ENCODE data around the gene MET. TPM values are rescaled to one million over a fixed set of nuclear protein-coding genes. Genes with fewer than 3 reads are reported as not detected.
"Not testable (repeated sequence)": the region's sequence is repeated elsewhere in the genome, so short reads cannot be mapped to it uniquely, and the experiment has no call there.

Gene MET
- 133 and 149 TPM in 2 replicates for total RNA-seq (2014; rRNA removed)
- 34.3 TPM for polyA plus RNA-seq (2012)

DNA sequence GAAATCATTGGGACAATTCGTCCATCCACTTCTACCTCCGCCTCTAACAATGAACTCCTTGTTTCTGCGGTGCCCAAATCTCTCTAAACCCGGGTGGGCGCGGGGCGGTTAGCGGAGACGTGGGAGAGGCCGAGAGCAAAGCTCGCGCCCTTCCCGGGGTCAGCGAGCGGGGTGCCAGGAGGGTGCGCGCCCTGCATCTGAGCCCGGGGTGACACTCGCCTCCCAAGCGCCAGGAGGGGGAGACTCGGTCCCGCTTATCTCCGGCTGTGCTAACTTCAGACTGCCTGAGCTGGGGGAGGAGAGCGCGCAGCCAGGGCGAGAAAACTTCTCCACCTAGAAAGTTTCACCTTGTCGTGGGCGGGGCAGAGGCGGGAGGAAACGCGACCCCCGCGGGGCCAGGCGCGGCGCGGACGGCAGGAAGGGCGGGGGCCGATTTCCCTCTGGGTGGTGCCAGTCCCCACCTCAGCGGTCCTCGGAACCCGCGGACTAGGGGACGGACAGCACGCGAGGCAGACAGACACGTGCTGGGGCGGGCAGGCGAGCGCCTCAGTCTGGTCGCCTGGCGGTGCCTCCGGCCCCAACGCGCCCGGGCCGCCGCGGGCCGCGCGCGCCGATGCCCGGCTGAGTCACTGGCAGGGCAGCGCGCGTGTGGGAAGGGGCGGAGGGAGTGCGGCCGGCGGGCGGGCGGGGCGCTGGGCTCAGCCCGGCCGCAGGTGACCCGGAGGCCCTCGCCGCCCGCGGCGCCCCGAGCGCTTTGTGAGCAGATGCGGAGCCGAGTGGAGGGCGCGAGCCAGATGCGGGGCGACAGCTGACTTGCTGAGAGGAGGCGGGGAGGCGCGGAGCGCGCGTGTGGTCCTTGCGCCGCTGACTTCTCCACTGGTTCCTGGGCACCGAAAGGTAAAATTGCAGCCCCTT is at the start of gene MET:
MET (plus strand) TSS at position 516 of the 915 bp plus-strand sequence. CDS start 26,889 bp downstream, outside the sequence.
- peak; percentile 93 for DNase-seq (ENCODE audit: low read depth)

- DNase-seq (ENCODE audit: low read depth) = no peak
Observed at GRCh38 chr7:116626886-116627285, 45.1 kb upstream of the MET start.

- DNase-seq (ENCODE audit: low read depth) = peak; percentile 69
Observed at GRCh38 chr7:116629051-116629463, 42.9 kb upstream of the MET start.

DNA sequence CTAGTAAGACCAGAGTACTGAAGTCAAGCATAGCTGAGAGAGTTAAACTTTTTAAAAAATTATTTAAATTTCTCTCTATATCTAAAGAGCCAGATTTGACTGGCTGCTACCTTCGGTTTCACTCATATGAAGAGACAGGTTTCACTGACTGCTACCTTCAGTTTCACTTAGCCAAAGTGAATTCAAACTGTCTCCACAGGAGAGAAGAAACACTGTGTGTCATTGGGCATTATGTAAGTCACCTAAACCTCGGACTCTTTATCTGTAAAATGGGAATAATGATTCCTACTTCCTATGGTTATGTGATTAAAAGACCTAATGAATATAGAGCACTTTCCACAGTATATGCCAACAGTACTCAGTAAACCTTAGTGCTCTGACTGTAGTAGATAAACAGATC is 41.6 kb upstream of the MET start:
- DNase-seq (ENCODE audit: low read depth) = no peak

GRCh38 chr7:116630932-116631671 is 40.9 kb upstream of the MET start:
- DNase-seq (ENCODE audit: low read depth) = peak; percentile 99

DNA sequence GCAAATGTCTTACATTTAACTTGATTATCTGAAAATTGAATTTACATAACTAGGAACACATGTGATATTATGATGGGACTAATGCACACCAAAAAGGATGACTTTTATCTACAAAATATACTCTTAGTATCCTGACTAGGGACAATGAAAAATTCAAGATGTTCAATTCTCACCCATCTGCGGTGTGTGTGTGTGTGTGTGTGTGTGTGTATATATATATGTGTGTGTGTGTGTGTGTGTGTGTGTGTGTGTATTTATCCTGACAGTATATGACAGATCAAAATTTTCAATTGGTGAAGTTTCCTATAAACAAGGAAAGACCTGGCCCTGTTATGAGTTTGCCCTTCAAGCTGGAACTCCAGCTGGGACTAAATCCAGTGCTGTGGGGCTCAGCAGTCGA is 40.3 kb upstream of the MET start:
- no peak for DNase-seq (ENCODE audit: low read depth)

DNA sequence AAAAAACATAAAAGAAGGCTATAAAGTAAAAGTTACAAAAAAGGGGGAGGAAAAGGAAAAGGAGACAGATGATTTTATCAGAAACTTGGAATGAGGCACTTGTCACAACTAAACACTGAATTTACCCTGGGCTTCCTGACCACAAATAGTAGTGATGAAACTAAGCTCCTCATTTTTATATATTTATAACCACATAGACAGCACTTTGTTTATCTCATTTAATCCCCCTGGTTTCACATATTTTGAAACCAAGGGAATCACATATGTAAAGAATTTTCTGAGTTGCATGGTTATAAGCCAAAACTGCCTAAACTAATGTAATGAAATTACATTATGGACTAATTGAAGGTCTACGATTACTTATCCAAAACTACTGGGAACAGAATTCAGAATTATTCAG is 39.6 kb upstream of the MET start:
- peak; percentile 39 for DNase-seq (ENCODE audit: low read depth)

DNA sequence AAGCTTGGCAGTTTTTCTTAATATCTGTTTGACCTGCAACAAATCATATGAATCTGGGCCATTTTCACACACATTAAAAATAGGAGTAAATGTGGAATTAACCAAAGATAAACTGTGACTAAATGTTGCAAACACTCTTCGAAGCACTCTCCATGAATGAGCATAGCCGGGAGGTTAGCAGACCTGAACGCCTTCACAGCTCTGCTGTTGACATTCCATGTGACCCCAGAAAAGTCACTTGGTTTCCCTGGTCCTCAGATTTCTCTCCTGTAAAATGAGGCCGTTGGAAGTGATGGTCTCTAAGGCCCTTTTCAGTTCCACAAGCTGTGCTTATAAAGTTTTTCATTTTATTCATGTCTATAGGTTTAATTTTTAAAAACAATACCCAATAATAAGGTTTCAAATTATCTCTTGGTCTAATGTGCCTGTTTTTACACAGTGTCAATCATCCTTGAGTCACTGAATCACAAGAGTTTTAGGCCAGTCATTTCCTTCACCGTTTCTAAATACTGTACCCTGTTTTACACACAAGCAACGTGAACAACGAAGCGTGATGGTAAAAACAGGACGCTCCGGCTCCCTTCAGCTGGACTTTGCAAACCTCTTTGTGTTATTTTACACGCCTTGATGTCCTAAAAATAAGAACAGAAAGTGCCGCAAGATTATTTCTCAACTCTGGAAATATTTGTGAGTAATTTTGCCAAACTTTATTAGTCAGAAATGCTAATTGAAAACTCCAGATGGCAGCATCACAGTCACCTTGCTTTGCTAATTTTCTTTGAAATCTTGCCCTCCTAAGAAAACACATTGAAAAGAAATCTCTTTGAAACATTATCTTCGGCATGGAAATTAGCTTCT is 38.6 kb upstream of the MET start:
- peak; percentile 84 for DNase-seq (ENCODE audit: low read depth)

- no peak for DNase-seq (ENCODE audit: low read depth)
Observed at GRCh38 chr7:116636997-116637396, 35.0 kb upstream of the MET start.

DNA sequence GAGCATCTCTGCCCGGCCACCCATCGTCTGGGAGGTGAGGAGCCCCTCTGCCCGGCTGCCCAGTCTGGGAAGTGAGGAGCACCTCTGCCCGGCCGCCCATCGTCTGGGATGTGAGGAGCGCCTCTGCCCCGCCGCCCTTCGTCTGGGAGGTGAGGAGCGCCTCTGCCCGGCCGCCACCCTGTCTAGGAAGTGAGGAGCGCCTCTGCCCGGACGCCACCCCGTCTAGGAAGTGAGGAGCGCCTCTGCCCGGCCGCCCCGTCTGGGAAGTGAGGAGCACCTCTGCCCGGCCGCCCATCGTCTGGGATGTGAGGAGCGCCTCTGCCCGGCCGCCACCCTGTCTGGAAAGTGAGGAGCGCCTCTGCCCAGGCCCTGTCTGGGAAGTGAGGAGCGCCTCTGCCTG is 33.4 kb upstream of the MET start:
- not testable (repeated sequence) for DNase-seq (ENCODE audit: low read depth)

GRCh38 chr7:116641551-116642153 is 30.3 kb upstream of the MET start:
- no peak for DNase-seq (ENCODE audit: low read depth)

GRCh38 chr7:116643148-116643547 is 28.8 kb upstream of the MET start:
- DNase-seq (ENCODE audit: low read depth) = not testable (repeated sequence)

DNA sequence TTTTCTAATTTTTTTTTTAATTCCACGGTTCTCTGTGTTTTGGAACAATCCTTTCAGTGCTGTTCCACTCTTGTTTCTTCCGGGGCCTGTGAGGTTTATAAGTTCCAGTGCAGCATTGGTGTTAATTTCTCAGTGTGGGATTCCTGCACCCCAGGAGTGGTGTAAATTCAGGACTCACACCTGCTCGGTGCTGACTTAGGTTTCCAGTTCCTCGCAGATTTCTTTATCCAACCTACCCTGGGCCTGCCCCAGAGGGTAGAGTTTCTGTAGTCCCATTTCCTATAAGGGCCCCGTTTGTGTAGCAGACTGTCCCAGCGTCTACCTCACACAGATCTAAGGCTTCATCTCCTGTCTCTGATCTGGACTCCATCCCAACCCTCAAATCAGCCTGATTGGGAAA is 27.4 kb upstream of the MET start:
- no peak for DNase-seq (ENCODE audit: low read depth)

- DNase-seq (ENCODE audit: low read depth) = no peak
Observed at GRCh38 chr7:116647290-116647689, 24.7 kb upstream of the MET start.

DNA sequence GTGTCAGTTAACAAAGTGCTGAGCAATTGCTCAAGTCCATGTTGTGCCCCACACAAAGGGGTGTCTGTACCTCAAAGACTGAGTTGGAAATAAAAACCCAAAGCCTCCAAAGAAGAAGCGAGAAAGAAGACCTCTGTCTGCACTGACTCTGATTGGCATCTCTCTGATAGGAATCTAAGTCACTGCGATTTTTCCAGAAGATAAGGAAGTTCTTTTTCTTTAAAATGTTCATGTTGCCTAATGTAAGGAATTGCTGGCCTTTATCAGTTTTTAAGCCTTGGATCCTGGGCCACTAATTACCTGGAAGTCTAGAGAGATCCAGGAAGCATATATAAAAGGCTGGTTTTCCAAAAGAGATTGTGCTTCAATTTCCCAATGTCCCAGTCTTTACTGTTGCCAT is 24.1 kb upstream of the MET start:
- no peak for DNase-seq (ENCODE audit: low read depth)

DNA sequence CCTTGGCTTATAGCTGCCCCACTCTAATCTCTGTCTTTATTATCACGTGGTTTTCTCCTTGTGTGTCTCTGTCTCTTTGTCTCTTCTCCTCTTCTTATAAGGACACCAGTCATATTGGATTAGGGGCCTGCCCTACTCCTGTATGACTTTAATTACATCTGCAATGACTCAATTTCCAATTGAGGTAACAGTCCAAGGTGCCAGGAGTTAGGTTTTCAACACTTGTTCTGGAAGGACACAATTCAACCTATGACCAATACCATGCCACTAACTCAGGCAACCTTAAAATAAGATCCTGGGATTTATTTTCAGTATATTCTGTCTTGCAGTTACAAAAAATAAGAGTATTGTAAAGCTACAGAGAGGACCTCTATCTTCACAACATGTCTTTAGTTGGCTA is 21.6 kb upstream of the MET start:
- no peak for DNase-seq (ENCODE audit: low read depth)

GRCh38 chr7:116652793-116653192 is 19.2 kb upstream of the MET start:
- no peak for DNase-seq (ENCODE audit: low read depth)

DNA sequence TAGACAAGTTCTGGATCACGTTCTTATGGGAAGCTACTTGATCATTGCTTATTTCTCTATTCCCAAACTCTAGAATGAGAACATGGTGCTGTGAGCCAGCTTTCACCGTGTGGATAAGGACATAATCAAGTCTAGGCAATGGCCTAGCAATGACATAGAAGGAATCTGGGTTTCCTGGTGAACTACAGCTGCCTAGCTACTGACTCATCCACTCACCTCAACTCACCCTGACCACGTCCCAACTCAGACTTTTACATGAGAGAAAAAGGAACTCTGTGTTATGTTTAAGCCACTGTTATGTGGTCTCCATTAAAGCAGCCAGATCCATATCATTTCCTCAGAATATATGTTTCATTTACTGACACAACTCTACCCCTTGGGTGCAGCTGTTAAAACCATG is 18.8 kb upstream of the MET start:
- peak; percentile 68 for DNase-seq (ENCODE audit: low read depth)

DNA sequence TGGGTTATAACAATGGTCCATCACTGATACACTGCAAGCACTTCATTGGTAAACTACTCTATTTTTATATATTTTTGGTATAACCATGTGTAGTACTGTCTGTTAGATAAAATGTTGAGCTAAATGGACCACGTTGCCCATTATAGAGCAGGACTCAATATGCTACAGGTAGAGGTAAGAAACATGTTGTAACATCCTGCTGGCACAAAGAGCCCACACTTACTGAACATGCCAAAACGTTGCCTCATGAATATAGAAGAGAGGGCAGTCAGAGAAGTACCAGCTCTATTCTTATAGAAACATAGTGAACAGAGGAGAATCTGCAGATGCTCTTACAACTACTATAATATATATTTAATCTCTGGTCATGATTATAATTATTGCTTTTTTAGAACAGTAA is 18.4 kb upstream of the MET start:
- DNase-seq (ENCODE audit: low read depth) = no peak

- DNase-seq (ENCODE audit: low read depth) = not testable (repeated sequence)
Observed at GRCh38 chr7:116659248-116659647, 12.7 kb upstream of the MET start.

GRCh38 chr7:116661865-116662264 is 10.1 kb upstream of the MET start:
- DNase-seq (ENCODE audit: low read depth) = no peak

Measured in LHCN-M2 (cell line).